K562 (cell line): ENCODE data around the gene CBFA2T3. TPM values are rescaled to one million over a fixed set of nuclear protein-coding genes. Genes with fewer than 3 reads are reported as not detected.
A peak's percentile ranks its signal among the peaks of the same experiment; 100 is the strongest.

Experiments used
- CCAR2 ChIP-seq: fragments of 200-400 bp; formaldehyde crosslinking; IDR thresholded peaks from 2 replicates; pipeline ENCODE4 v1.6.1; 2017; ENCODE audit warnings: mild to moderate bottlenecking, low read depth, low read length
- CREB1 ChIP-seq, 2 experiments: sonication (generic) in 1 of 2; formaldehyde crosslinking in 1 of 2; IDR thresholded peaks; 2 replicates each; pipeline versions ENCODE4 v1.6.1 to v1.8.0; 2012 to 2022; ENCODE audit warnings: inconsistent platforms in 1 of 2, mild to moderate bottlenecking in 1 of 2, missing genetic modification reagents in 1 of 2, moderate library complexity in 1 of 2
- E2F5 ChIP-seq: sonication (generic); formaldehyde crosslinking; IDR thresholded peaks from 2 replicates; pipeline ENCODE4 v1.8.0; 2022; ENCODE audit warnings: mild to moderate bottlenecking, missing genetic modification reagents
- ETS2 ChIP-seq: IDR thresholded peaks from 2 replicates; pipeline ENCODE4 v1.6.1; 2016; ENCODE audit warnings: borderline replicate concordance, missing genetic modification characterization, mild to moderate bottlenecking, moderate library complexity, missing compliant biosample characterization; ENCODE audit not compliant: poor library complexity, severe bottlenecking
- KLF10 ChIP-seq: fragments of 250-450 bp; sonication (Bioruptor Pico); IDR thresholded peaks from 2 replicates; pipeline ENCODE4 v1.6.1; 2021; ENCODE audit warnings: matching md5 sums
- MEF2A ChIP-seq: IDR thresholded peaks from 2 replicates; pipeline ENCODE4 v1.6.1; 2011; ENCODE audit warnings: low read depth, mild to moderate bottlenecking, low read length, moderate library complexity; ENCODE audit not compliant: control insufficient read depth
- MEF2D ChIP-seq: conservative IDR thresholded peaks from 2 replicates; pipeline ENCODE4 v1.6.1; 2016; ENCODE audit warnings: low read depth, missing genetic modification characterization, missing compliant biosample characterization
- PKNOX1 ChIP-seq: fragments of 450-650 bp; IDR thresholded peaks from 2 replicates; pipeline ENCODE4 v1.6.1; 2016
- PTTG1 ChIP-seq: fragments of 450-650 bp; IDR thresholded peaks from 2 replicates; pipeline ENCODE4 v1.6.1; 2016; ENCODE audit warnings: low read depth, mild to moderate bottlenecking, missing genetic modification characterization, missing compliant biosample characterization
- SLC30A9 ChIP-seq: fragments of 250-450 bp; sonication (Bioruptor Pico); IDR thresholded peaks from 2 replicates; pipeline ENCODE4 v1.8.0; 2022; ENCODE audit warnings: mild to moderate bottlenecking, moderate library complexity
- polyA plus RNA-seq, 8 experiments: library from polyadenylated mRNA; depleted of rRNA in 4 of 8; stranded (reverse) in 5 of 8; unstranded in 3 of 8; fragments of >200 nt; fragmentation: Nextera tagmentation in 2 of 8; fragmentation: Illumina TruSeq in 1 of 8; extraction: Ambion mirVana in 2 of 8; extraction: Trizol in 1 of 8; gene quantifications; 2 replicates each; pipeline versions ENCODE4 v1.2.1 to v1.2.3, GENCODE V29; 2011 to 2014; ENCODE audit warnings: inconsistent platforms in 1 of 8, missing spikeins in 1 of 8
- total RNA-seq, 7 experiments: library from RNA; depleted of rRNA in 6 of 7; stranded (reverse); fragments of >200 nt in 6 of 7; fragmentation: Illumina TruSeq in 2 of 7; extraction: Trizol in 2 of 7; gene quantifications; 2 replicates each; pipeline versions ENCODE4 v1.2.1 to v1.2.3, GENCODE V29; 2011 to 2021; ENCODE audit warnings: low replicate concordance in 1 of 7
- TF ChIP-seq, protein P1 (sequence below), 2 experiments: fragments of 150-350 bp in 1 of 2; IDR thresholded peaks; 2 replicates each; pipeline ENCODE4 v1.6.1; 2012 to 2016; ENCODE audit warnings: low read depth in 2 of 2, low read length in 2 of 2, mild to moderate bottlenecking in 1 of 2, moderate library complexity in 1 of 2
- TF ChIP-seq, protein P2 (sequence below): sonication (generic); formaldehyde crosslinking; IDR thresholded peaks from 2 replicates; pipeline ENCODE4 v1.8.0; 2022; ENCODE audit warnings: mild to moderate bottlenecking, missing genetic modification reagents

CBFA2T3 gene
- total and polyA plus RNA-seq, 9 of the 15 experiments (the other 6 are each of a cell fraction or from before 2014, with no cell fraction given), result 2.3 to 145 (median 6.7) TPM

DNA sequence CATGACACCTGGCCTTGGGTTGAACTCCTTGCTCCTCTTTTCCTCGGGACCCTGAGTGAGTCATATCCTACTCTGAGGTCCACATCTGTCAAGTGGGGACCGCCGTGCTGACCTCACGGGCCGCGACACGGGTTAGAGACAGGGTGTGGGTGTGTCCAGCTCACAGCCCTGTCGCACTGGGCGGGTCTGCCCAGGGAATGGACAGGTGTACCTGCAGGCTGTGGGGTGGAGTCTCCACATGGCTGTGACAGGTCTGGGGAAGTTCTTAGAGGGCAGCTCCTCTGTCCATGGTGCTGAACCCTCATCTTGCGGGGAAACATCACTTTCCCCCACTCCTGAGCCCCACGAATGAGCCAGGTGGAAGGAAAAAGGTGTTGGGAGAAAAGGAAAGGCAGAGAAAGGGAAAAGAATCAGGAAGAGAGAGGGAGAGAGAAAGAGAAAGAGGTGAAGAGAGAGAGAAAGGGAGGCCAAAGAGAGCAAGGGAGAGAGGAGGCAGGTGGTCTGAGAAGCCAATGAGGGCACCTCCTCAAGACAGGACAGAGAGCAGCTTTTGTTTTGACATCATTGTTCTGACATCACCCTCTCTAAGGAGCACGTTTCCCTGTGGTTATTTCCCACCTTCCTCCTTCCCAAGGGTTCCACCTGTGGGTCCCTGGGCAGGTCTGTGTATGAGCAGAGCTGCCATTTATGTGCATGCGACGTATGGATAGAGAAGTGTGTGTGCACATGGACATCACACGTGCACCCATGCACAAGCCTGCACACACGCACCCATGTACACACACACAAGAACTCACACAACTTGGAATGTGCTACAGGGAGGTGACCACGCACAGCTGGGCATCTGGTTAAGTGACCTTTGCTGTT lies 32.6 kb upstream of the CBFA2T3 start (continued):
- TF ChIP-seq, protein P1, sequence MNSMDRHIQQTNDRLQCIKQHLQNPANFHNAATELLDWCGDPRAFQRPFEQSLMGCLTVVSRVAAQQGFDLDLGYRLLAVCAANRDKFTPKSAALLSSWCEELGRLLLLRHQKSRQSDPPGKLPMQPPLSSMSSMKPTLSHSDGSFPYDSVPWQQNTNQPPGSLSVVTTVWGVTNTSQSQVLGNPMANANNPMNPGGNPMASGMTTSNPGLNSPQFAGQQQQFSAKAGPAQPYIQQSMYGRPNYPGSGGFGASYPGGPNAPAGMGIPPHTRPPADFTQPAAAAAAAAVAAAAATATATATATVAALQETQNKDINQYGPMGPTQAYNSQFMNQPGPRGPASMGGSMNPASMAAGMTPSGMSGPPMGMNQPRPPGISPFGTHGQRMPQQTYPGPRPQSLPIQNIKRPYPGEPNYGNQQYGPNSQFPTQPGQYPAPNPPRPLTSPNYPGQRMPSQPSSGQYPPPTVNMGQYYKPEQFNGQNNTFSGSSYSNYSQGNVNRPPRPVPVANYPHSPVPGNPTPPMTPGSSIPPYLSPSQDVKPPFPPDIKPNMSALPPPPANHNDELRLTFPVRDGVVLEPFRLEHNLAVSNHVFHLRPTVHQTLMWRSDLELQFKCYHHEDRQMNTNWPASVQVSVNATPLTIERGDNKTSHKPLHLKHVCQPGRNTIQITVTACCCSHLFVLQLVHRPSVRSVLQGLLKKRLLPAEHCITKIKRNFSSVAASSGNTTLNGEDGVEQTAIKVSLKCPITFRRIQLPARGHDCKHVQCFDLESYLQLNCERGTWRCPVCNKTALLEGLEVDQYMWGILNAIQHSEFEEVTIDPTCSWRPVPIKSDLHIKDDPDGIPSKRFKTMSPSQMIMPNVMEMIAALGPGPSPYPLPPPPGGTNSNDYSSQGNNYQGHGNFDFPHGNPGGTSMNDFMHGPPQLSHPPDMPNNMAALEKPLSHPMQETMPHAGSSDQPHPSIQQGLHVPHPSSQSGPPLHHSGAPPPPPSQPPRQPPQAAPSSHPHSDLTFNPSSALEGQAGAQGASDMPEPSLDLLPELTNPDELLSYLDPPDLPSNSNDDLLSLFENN (IDR thresholded peaks at IDR 0.05; ENCODE audit: low read depth in 2 of 2, low read length in 2 of 2), result no peak
- TF ChIP-seq CCAR2 (no peak), KLF10 (no peak), E2F5 (CRISPR knock-in tag) (no peak), MEF2A (no peak), ETS2 (no peak), SLC30A9 (CRISPR knock-in tag) (no peak), PKNOX1 (no peak), PTTG1 (tag) (no peak), CREB1 (IDR thresholded peaks at IDR 0.05) (peak; percentile 41; the same call in 1 of the 2 replicates), CREB1 (CRISPR knock-in tag; IDR thresholded peaks at IDR 0.05) (no peak), MEF2D (tag) (no peak)
- TF ChIP-seq, protein P2, sequence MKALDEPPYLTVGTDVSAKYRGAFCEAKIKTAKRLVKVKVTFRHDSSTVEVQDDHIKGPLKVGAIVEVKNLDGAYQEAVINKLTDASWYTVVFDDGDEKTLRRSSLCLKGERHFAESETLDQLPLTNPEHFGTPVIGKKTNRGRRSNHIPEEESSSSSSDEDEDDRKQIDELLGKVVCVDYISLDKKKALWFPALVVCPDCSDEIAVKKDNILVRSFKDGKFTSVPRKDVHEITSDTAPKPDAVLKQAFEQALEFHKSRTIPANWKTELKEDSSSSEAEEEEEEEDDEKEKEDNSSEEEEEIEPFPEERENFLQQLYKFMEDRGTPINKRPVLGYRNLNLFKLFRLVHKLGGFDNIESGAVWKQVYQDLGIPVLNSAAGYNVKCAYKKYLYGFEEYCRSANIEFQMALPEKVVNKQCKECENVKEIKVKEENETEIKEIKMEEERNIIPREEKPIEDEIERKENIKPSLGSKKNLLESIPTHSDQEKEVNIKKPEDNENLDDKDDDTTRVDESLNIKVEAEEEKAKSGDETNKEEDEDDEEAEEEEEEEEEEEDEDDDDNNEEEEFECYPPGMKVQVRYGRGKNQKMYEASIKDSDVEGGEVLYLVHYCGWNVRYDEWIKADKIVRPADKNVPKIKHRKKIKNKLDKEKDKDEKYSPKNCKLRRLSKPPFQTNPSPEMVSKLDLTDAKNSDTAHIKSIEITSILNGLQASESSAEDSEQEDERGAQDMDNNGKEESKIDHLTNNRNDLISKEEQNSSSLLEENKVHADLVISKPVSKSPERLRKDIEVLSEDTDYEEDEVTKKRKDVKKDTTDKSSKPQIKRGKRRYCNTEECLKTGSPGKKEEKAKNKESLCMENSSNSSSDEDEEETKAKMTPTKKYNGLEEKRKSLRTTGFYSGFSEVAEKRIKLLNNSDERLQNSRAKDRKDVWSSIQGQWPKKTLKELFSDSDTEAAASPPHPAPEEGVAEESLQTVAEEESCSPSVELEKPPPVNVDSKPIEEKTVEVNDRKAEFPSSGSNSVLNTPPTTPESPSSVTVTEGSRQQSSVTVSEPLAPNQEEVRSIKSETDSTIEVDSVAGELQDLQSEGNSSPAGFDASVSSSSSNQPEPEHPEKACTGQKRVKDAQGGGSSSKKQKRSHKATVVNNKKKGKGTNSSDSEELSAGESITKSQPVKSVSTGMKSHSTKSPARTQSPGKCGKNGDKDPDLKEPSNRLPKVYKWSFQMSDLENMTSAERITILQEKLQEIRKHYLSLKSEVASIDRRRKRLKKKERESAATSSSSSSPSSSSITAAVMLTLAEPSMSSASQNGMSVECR (CRISPR knock-in tag), result peak; percentile 80
